Naive B cell (primary cell): ENCODE data around the gene SLC32A1. TPM values are rescaled to one million over a fixed set of nuclear protein-coding genes. Genes with fewer than 3 reads are reported as not detected.

ENCODE experiments used
- ATAC-seq, 2 donors: fragments of 150-1000 bp; cut with Tn5 transposase; 2 replicates each; pipeline ENCODE4 v1.10.0; 2021; ENCODE audit warnings: low read depth in 2 of 2, mild to moderate bottlenecking in 2 of 2, moderate library complexity in 2 of 2
- DNase-seq: peaks from one replicate; pipeline ENCODE4 v3.0.0; 2022
- H3K27ac Mint-ChIP-seq, 6 donors: one replicate each; pipeline ENCODE4 v1.8.0; 2020 to 2022; ENCODE audit warnings: mild to moderate bottlenecking in 6 of 6, mixed read lengths in 6 of 6, moderate library complexity in 5 of 6, inconsistent platforms in 2 of 6
- H3K27me3 Mint-ChIP-seq, 3 donors: one replicate each; pipeline ENCODE4 v1.8.0; 2021 to 2022; ENCODE audit warnings: mixed read lengths in 3 of 3, mild to moderate bottlenecking in 1 of 3
- H3K36me3 Mint-ChIP-seq, 2 donors: one replicate each; pipeline ENCODE4 v1.8.0; 2020 to 2022; ENCODE audit warnings: mixed read lengths in 2 of 2, inconsistent platforms in 1 of 2, mild to moderate bottlenecking in 1 of 2
- H3K4me1 Mint-ChIP-seq, 3 donors: one replicate each; pipeline ENCODE4 v1.8.0; 2020 to 2022; ENCODE audit warnings: mixed read lengths in 3 of 3, inconsistent platforms in 1 of 3, mild to moderate bottlenecking in 1 of 3, moderate library complexity in 1 of 3
- H3K4me3 Mint-ChIP-seq, 8 donors: one replicate each; pipeline ENCODE4 v1.8.0; 2020 to 2022; ENCODE audit warnings: mild to moderate bottlenecking in 8 of 8, mixed read lengths in 8 of 8, moderate library complexity in 8 of 8, inconsistent platforms in 2 of 8
- H3K9me3 Mint-ChIP-seq, 7 donors: one replicate each; pipeline ENCODE4 v1.8.0; 2020 to 2022; ENCODE audit warnings: mixed read lengths in 7 of 7, mild to moderate bottlenecking in 5 of 7, inconsistent platforms in 2 of 7, moderate library complexity in 1 of 7
- polyA plus RNA-seq, 6 donors: library from polyadenylated mRNA; unstranded; fragments of 300-500 nt; fragmentation: Illumina TruSeq; gene quantifications; one replicate each; pipeline ENCODE4 v1.2.3, GENCODE V29; 2021; ENCODE audit warnings: low read depth in 6 of 6

Gene SLC32A1
- polyA plus RNA-seq, 6 donors from 2014 or later: not detected

GRCh38 chr20:38747495-38748096 is 23.3 kb downstream of the SLC32A1 start:
- H3K27ac Mint-ChIP-seq: peak overlapping the region; percentile 63 to 97 (median 86)
- DNase-seq: no peak
- peaks cover 11 to 13% (median 12%) of the 10 kb centered on the region in 3 donors for H3K27me3 Mint-ChIP-seq
- H3K36me3 Mint-ChIP-seq: no peaks in the 10 kb centered on the region
- peaks cover 17 to 28% (median 19%) of the 10 kb centered on the region in 3 donors for H3K4me1 Mint-ChIP-seq
- H3K4me3 Mint-ChIP-seq: peak overlapping the region; percentile 55 to 99 (median 98)
- no peaks in the 10 kb centered on the region for H3K9me3 Mint-ChIP-seq
- ATAC-seq: no peak

- Mint-ChIP-seq H3K27me3 (peaks cover 6 to 8% (median 7%) of the 10 kb centered on the region in 3 donors), H3K27ac (peak within 1 kb of the TSS; percentile 97 to 100 (median 99)), H3K9me3 (no peaks in the 10 kb centered on the region), H3K4me1 (peaks cover 17 to 28% (median 19%) of the 10 kb centered on the region in 3 donors), H3K4me3 (peak within 1 kb of the TSS; percentile 93 to 99 (median 98)), H3K36me3 (no peaks in the 10 kb centered on the region)
- ATAC-seq: peak; percentile 86 to 87
- DNase-seq: peak; percentile 98
Observed at GRCh38 chr20:38748097-38748860, 24.0 kb downstream of the SLC32A1 start, which contains the start of gene ACTR5. Gene ACTR5 (plus strand): TSS chr20:38748460. CDS start chr20:38748479, 19 bp downstream.

GRCh38 chr20:38748861-38749149 is 24.5 kb downstream of the SLC32A1 start:
- no peak for DNase-seq
- Mint-ChIP-seq H3K9me3 (no peaks in the 10 kb centered on the region), H3K27me3 (peaks cover under 1 to 4% (median 2%) of the 10 kb centered on the region in 3 donors), H3K36me3 (no peaks in the 10 kb centered on the region), H3K27ac (peak overlapping the region; percentile 54 to 97 (median 94)), H3K4me3 (peak overlapping the region; percentile 85 to 98 (median 96)), H3K4me1 (peaks cover 17 to 28% (median 19%) of the 10 kb centered on the region in 3 donors)
- ATAC-seq: peak; percentile 10 to 19

DNA sequence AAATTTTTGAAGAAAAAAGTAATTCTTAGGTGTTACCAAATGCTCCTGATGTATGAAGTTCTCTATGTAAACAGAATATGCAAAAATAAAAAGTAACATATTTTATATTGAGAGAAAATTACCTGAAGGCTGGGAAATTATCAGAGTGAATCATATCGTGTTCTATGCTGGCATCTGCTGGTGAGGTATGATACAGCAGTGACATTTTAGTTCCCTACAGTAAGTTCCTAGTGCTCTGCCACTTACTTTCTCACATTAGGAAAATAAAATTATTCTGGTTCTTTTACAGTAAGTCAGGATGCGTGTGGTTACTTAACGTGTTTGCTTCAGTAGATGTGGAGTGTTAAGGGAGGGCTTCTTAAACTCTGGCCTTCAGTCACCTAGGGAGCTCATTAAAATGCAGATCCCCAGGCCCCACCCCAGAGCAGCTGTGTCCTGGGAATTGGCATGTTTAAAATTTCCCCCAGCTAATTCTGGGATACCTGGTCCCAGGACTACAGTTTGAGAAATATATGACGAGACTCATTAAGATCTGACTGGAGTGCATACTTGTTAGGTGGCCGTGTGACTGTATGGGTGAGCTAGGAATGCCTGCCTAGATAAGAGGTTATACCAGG is 27.2 kb downstream of the SLC32A1 start:
- peak overlapping the region in 2 of 6 donors; percentile 23 to 28 for H3K27ac Mint-ChIP-seq
- no peaks in the 10 kb centered on the region for H3K27me3 Mint-ChIP-seq
- DNase-seq: peak; percentile 36
- ATAC-seq: no peak
- peaks cover 6 to 13% of the 10 kb centered on the region in 2 donors for H3K36me3 Mint-ChIP-seq
- no peaks in the 10 kb centered on the region for H3K9me3 Mint-ChIP-seq
- peak overlapping the region in 1 of 8 donors; percentile 93 for H3K4me3 Mint-ChIP-seq
- peaks cover 17 to 28% (median 19%) of the 10 kb centered on the region in 3 donors for H3K4me1 Mint-ChIP-seq

GRCh38 chr20:38752029-38752428 is 27.7 kb downstream of the SLC32A1 start:
- Mint-ChIP-seq H3K4me3 (peak overlapping the region in 1 of 8 donors; percentile 93), H3K4me1 (peaks cover 17 to 26% (median 19%) of the 10 kb centered on the region in 3 donors), H3K36me3 (peaks cover 6 to 15% of the 10 kb centered on the region in 2 donors), H3K27me3 (no peaks in the 10 kb centered on the region), H3K27ac (no peak overlapping the region), H3K9me3 (no peaks in the 10 kb centered on the region)
- no peak for DNase-seq
- ATAC-seq: no peak

DNA sequence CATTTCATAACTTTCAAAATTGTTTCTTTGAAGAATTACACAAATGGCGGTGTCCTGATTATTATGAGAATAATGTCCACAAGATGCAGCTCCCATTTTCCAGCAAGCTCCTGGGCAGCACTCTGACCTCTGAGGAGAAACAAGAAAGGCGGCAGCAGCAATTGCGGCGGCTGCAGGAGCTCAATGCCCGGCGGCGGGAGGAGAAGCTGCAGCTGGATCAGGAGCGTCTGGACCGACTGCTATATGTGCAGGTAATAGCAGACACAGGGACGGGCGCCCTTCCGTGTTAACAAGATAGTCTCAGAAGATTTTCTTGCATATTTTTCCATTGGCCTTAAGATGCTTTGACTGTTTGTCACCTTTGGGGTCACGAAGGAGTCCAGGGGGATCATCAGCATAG is 30.6 kb downstream of the SLC32A1 start:
- Mint-ChIP-seq H3K4me1 (peaks cover 0 to 8% (median 4%) of the 10 kb centered on the region in 3 donors), H3K36me3 (peaks cover 11 to 29% of the 10 kb centered on the region in 2 donors), H3K27me3 (no peaks in the 10 kb centered on the region), H3K9me3 (no peaks in the 10 kb centered on the region), H3K4me3 (no peak overlapping the region), H3K27ac (no peak overlapping the region)
- ATAC-seq (no peak), DNase-seq (no peak)

- Mint-ChIP-seq H3K9me3 (no peaks in the 10 kb centered on the region), H3K4me3 (no peak overlapping the region), H3K27me3 (no peaks in the 10 kb centered on the region), H3K4me1 (peaks cover 0 to 5% (median 4%) of the 10 kb centered on the region in 3 donors), H3K27ac (peak overlapping the region in 1 of 6 donors; percentile 20), H3K36me3 (peaks cover 16 to 34% of the 10 kb centered on the region in 2 donors)
- no peak for DNase-seq
- ATAC-seq: no peak
Observed at GRCh38 chr20:38755324-38755910, 31.1 kb downstream of the SLC32A1 start.

GRCh38 chr20:38757145-38757775 is 33.0 kb downstream of the SLC32A1 start:
- ATAC-seq (no peak), DNase-seq (no peak)
- no peaks in the 10 kb centered on the region for H3K9me3 Mint-ChIP-seq
- H3K27ac Mint-ChIP-seq: no peak overlapping the region
- peaks cover 0 to 8% (median 1%) of the 10 kb centered on the region in 3 donors for H3K4me1 Mint-ChIP-seq
- peaks cover 30 to 51% of the 10 kb centered on the region in 2 donors for H3K36me3 Mint-ChIP-seq
- no peaks in the 10 kb centered on the region for H3K27me3 Mint-ChIP-seq
- no peak overlapping the region for H3K4me3 Mint-ChIP-seq

GRCh38 chr20:38759106-38759505 is 34.8 kb downstream of the SLC32A1 start:
- DNase-seq (no peak), ATAC-seq (no peak)
- Mint-ChIP-seq H3K27me3 (no peaks in the 10 kb centered on the region), H3K4me3 (no peak overlapping the region), H3K27ac (no peak overlapping the region), H3K9me3 (no peaks in the 10 kb centered on the region), H3K4me1 (peaks cover 0 to 11% (median 0%) of the 10 kb centered on the region in 3 donors), H3K36me3 (peaks cover 30 to 67% of the 10 kb centered on the region in 2 donors)

DNA sequence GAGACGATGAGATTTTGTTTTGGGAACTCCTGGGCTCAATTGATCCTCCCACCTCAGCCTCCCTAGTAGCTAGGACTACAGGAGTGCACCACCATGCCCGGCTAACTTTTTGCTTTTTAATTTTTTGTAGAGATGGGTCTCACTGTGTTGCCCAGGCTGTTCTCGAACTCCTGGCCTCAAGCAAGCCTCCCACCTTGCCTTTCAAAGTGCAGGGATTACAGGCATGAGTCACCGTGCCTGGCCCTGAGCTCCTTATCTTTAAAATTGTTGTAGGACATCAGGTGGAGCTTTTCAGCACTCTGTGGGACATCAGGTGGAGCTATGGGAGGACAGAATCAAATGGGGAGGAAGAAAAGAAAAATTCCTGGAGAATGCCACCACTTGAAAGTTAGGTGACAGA is 36.7 kb downstream of the SLC32A1 start:
- Mint-ChIP-seq H3K27ac (peak overlapping the region in 1 of 6 donors; percentile 44), H3K36me3 (peaks cover 27 to 63% of the 10 kb centered on the region in 2 donors), H3K4me1 (peaks cover 0 to 11% (median 0%) of the 10 kb centered on the region in 3 donors), H3K27me3 (no peaks in the 10 kb centered on the region), H3K4me3 (no peak overlapping the region), H3K9me3 (no peaks in the 10 kb centered on the region)
- ATAC-seq (no peak), DNase-seq (no peak)

DNA sequence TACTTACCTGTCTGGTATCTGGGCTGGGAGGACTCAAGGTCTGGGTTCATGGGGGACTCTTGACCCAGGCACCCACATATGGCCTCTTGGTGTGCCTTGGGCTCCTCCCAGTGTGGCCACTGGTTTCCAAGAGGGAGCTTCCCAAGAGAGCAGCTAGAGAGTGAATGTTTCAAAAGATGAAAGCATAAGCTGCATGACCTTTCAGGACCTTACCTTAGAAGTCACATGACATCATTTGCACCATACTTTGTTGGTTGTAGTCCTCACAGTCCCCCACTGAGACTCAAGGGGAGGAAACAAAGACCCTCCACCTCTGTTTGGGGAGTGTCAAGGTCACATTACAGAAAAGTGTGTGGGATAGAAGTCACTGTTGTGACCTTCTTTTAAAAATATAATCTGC is 37.9 kb downstream of the SLC32A1 start:
- no peak for ATAC-seq
- peaks cover 27 to 64% of the 10 kb centered on the region in 2 donors for H3K36me3 Mint-ChIP-seq
- H3K4me1 Mint-ChIP-seq: peaks cover 0 to 11% (median 0%) of the 10 kb centered on the region in 3 donors
- no peaks in the 10 kb centered on the region for H3K27me3 Mint-ChIP-seq
- H3K9me3 Mint-ChIP-seq: no peaks in the 10 kb centered on the region
- no peak overlapping the region for H3K4me3 Mint-ChIP-seq
- no peak for DNase-seq
- H3K27ac Mint-ChIP-seq: no peak overlapping the region

DNA sequence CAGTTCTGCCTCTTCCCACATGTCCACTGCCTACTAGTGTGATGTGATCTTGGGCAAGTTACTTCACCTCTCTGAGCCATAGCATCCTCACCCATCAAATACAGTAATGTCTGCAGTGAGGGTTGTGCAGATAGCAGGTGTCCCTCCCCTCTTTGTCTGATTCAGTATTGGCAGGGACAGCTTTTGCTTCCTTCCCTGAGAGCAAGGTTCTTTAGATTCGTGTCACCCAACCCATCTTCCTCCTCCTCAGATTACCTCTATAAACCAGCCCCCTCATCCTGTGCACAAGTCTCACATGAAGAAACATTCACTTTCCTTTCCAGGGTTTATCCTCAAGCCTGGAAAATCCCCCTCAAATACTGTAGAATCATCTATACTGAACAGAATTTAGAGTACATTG is 39.3 kb downstream of the SLC32A1 start:
- no peak overlapping the region for H3K4me3 Mint-ChIP-seq
- peaks cover 38 to 66% of the 10 kb centered on the region in 2 donors for H3K36me3 Mint-ChIP-seq
- H3K27me3 Mint-ChIP-seq: no peaks in the 10 kb centered on the region
- no peaks in the 10 kb centered on the region for H3K9me3 Mint-ChIP-seq
- no peak for DNase-seq
- ATAC-seq: no peak
- H3K4me1 Mint-ChIP-seq: peaks cover 0 to 11% (median 0%) of the 10 kb centered on the region in 3 donors
- no peak overlapping the region for H3K27ac Mint-ChIP-seq
